Measurements from ENCODE around the gene LRRC19.

LRRC19 gene

GRCh38 chr9:26950521-26950920, 55.0 kb downstream of the LRRC19 start:
- Histone ChIP-seq H3K36me3 (ENCODE audit: insufficient read depth, low read length) (no peaks in the 10 kb centered on the region), H3K9ac (ENCODE audit: insufficient read length) (no peak overlapping the region), H3K27ac (no peak overlapping the region), H3K9me3 (ENCODE audit: low read depth, low read length) (no peaks in the 10 kb centered on the region), H3K4me3 (no peak overlapping the region)
- TF ChIP-seq FOXP2 (optimal IDR thresholded peaks at IDR 0.05; ENCODE audit: control extremely low read depth, extremely low read length, insufficient read depth) (no peak), EZH2 (IDR thresholded peaks at IDR 0.05) (no peak), POLR2AphosphoS5 (IDR thresholded peaks at IDR 0.05; ENCODE audit: borderline replicate concordance, low read depth, low read length) (no peak)
- no peak for DNase-seq (ENCODE audit: low read depth, low spot score)

- H3K27ac ChIP-seq, result no peak overlapping the region
- no peak for TF ChIP-seq FOXP2 (optimal IDR thresholded peaks at IDR 0.05; ENCODE audit: control extremely low read depth, extremely low read length, insufficient read depth)
- TF ChIP-seq EZH2 (IDR thresholded peaks at IDR 0.05), result no peak
- TF ChIP-seq POLR2AphosphoS5 (IDR thresholded peaks at IDR 0.05; ENCODE audit: borderline replicate concordance, low read depth, low read length), result no peak
- no peak overlapping the region for H3K4me3 ChIP-seq
- no peak for DNase-seq (ENCODE audit: low read depth, low spot score)
- H3K9me3 ChIP-seq (ENCODE audit: low read depth, low read length), result no peaks in the 10 kb centered on the region
- peaks cover under 1% of the 10 kb centered on the region for H3K36me3 ChIP-seq (ENCODE audit: insufficient read depth, low read length)
- no peak overlapping the region for H3K9ac ChIP-seq (ENCODE audit: insufficient read length)
Observed at GRCh38 chr9:26949637-26950069, 55.8 kb downstream of the LRRC19 start.

GRCh38 chr9:26947736-26948135, 57.7 kb downstream of the LRRC19 start:
- no peak for TF ChIP-seq FOXP2 (optimal IDR thresholded peaks at IDR 0.05; ENCODE audit: control extremely low read depth, extremely low read length, insufficient read depth)
- TF ChIP-seq POLR2AphosphoS5 (IDR thresholded peaks at IDR 0.05; ENCODE audit: borderline replicate concordance, low read depth, low read length), result no peak
- TF ChIP-seq EZH2 (IDR thresholded peaks at IDR 0.05), result no peak
- H3K27ac ChIP-seq, result peak overlapping the region; percentile 93
- no peak for DNase-seq (ENCODE audit: low read depth, low spot score)

GRCh38 chr9:26946753-26947727, 58.4 kb downstream of the LRRC19 start, which contains the start of gene PLAA:
Gene PLAA, minus strand, starts transcription at chr9:26947242. Its CDS starts 197 bp downstream, at chr9:26947045.
- peak within 1 kb of the TSS; percentile 99 for H3K4me3 ChIP-seq
- DNase-seq (ENCODE audit: low read depth, low spot score), result no peak
- no peaks in the 10 kb centered on the region for H3K9me3 ChIP-seq (ENCODE audit: low read depth, low read length)
- H3K27ac ChIP-seq, result peak within 1 kb of the TSS; percentile 93
- peaks cover 19% of the 10 kb centered on the region for H3K36me3 ChIP-seq (ENCODE audit: insufficient read depth, low read length)
- H3K9ac ChIP-seq (ENCODE audit: insufficient read length), result peak within 1 kb of the TSS; percentile 99
- no peak for TF ChIP-seq FOXP2 (optimal IDR thresholded peaks at IDR 0.05; ENCODE audit: control extremely low read depth, extremely low read length, insufficient read depth)
- peak; percentile 92 for TF ChIP-seq POLR2AphosphoS5 (IDR thresholded peaks at IDR 0.05; ENCODE audit: borderline replicate concordance, low read depth, low read length)

More at GRCh38 chr9:26947736-26948135, 57.7 kb downstream of the LRRC19 start:
- peaks cover 17% of the 10 kb centered on the region for H3K36me3 ChIP-seq (ENCODE audit: insufficient read depth, low read length)
- peak overlapping the region; percentile 99 for H3K4me3 ChIP-seq
- no peaks in the 10 kb centered on the region for H3K9me3 ChIP-seq (ENCODE audit: low read depth, low read length)
- H3K9ac ChIP-seq (ENCODE audit: insufficient read length), result peak overlapping the region; percentile 99

- no peak for TF ChIP-seq EZH2 (IDR thresholded peaks at IDR 0.05)
- no peak for TF ChIP-seq POLR2AphosphoS5 (IDR thresholded peaks at IDR 0.05; ENCODE audit: borderline replicate concordance, low read depth, low read length)
- no peak for TF ChIP-seq FOXP2 (optimal IDR thresholded peaks at IDR 0.05; ENCODE audit: control extremely low read depth, extremely low read length, insufficient read depth)
- H3K9ac ChIP-seq (ENCODE audit: insufficient read length), result peak overlapping the region; percentile 99
- DNase-seq (ENCODE audit: low read depth, low spot score), result no peak
- H3K4me3 ChIP-seq, result peak overlapping the region; percentile 99
- peaks cover 34% of the 10 kb centered on the region for H3K36me3 ChIP-seq (ENCODE audit: insufficient read depth, low read length)
- H3K27ac ChIP-seq, result peak overlapping the region; percentile 93; the same call in 1 of the 2 replicates
- H3K9me3 ChIP-seq (ENCODE audit: low read depth, low read length), result 0 out of 2 replicates have a peak, but pooled peaks cover 3% of the 10 kb centered on the region
Observed at GRCh38 chr9:26945591-26945990, 59.9 kb downstream of the LRRC19 start.
